Measurements from ENCODE around the gene GSTM5. TPM values are rescaled to one million over a fixed set of nuclear protein-coding genes. Genes with fewer than 3 reads are reported as not detected.
"Not testable (repeated sequence)": the region's sequence is repeated elsewhere in the genome, so short reads cannot be mapped to it uniquely, and the experiment has no call there.

The GSTM5 gene
- total RNA-seq, 1 donor from 2014 or later: 0.20 TPM

GRCh38 chr1:109704173-109704572 lies 7.9 kb upstream of the GSTM5 start:
- H3K4me3 Mint-ChIP-seq (ENCODE audit: unreplicated experiment): no peak overlapping the region
- no peak for TF ChIP-seq CTCF (IDR thresholded peaks at IDR 0.05; ENCODE audit: partially characterized antibody, unreplicated experiment)
- H3K4me1 Mint-ChIP-seq (ENCODE audit: low read depth, unreplicated experiment): no peaks in the 10 kb centered on the region
- peaks cover 16% of the 10 kb centered on the region for H3K36me3 Mint-ChIP-seq (ENCODE audit: unreplicated experiment)
- H3K27me3 Mint-ChIP-seq (ENCODE audit: unreplicated experiment): peaks cover 5% of the 10 kb centered on the region
- no peak overlapping the region for H3K27ac Mint-ChIP-seq (ENCODE audit: unreplicated experiment)
- no peak for DNase-seq
- H3K9me3 Mint-ChIP-seq (ENCODE audit: unreplicated experiment): peaks cover 3% of the 10 kb centered on the region

GRCh38 chr1:109705411-109705810 lies 6.6 kb upstream of the GSTM5 start:
- Mint-ChIP-seq H3K4me3 (ENCODE audit: unreplicated experiment) (no peak overlapping the region), H3K27me3 (ENCODE audit: unreplicated experiment) (peaks cover 6% of the 10 kb centered on the region), H3K4me1 (ENCODE audit: low read depth, unreplicated experiment) (no peaks in the 10 kb centered on the region), H3K36me3 (ENCODE audit: unreplicated experiment) (peaks cover 20% of the 10 kb centered on the region), H3K9me3 (ENCODE audit: unreplicated experiment) (peaks cover 6% of the 10 kb centered on the region), H3K27ac (ENCODE audit: unreplicated experiment) (no peak overlapping the region)
- TF ChIP-seq CTCF (IDR thresholded peaks at IDR 0.05; ENCODE audit: partially characterized antibody, unreplicated experiment): no peak
- DNase-seq: no peak

- not testable (repeated sequence) for H3K27ac Mint-ChIP-seq (ENCODE audit: unreplicated experiment); H3K9me3 Mint-ChIP-seq (ENCODE audit: unreplicated experiment); H3K27me3 Mint-ChIP-seq (ENCODE audit: unreplicated experiment); DNase-seq; H3K4me3 Mint-ChIP-seq (ENCODE audit: unreplicated experiment); H3K4me1 Mint-ChIP-seq (ENCODE audit: low read depth, unreplicated experiment)
- peaks cover 14% of the 10 kb centered on the region for H3K36me3 Mint-ChIP-seq (ENCODE audit: unreplicated experiment)
Observed at GRCh38 chr1:109708949-109709348, 3.1 kb upstream of the GSTM5 start.

GRCh38 chr1:109709822-109710221 lies 2.2 kb upstream of the GSTM5 start:
- H3K27ac Mint-ChIP-seq (ENCODE audit: unreplicated experiment); H3K4me1 Mint-ChIP-seq (ENCODE audit: low read depth, unreplicated experiment); H3K4me3 Mint-ChIP-seq (ENCODE audit: unreplicated experiment); H3K9me3 Mint-ChIP-seq (ENCODE audit: unreplicated experiment); DNase-seq: not testable (repeated sequence)
- Mint-ChIP-seq H3K27me3 (ENCODE audit: unreplicated experiment) (peaks cover 10% of the 10 kb centered on the region), H3K36me3 (ENCODE audit: unreplicated experiment) (peaks cover 14% of the 10 kb centered on the region)

GRCh38 chr1:109712321-109712864 lies 342 bp downstream of the GSTM5 start:
- Mint-ChIP-seq H3K36me3 (ENCODE audit: unreplicated experiment) (peaks cover 14% of the 10 kb centered on the region), H3K4me1 (ENCODE audit: low read depth, unreplicated experiment) (no peaks in the 10 kb centered on the region), H3K27me3 (ENCODE audit: unreplicated experiment) (peaks cover 12% of the 10 kb centered on the region), H3K27ac (ENCODE audit: unreplicated experiment) (no peak overlapping the region), H3K4me3 (ENCODE audit: unreplicated experiment) (peak overlapping the region; percentile 15), H3K9me3 (ENCODE audit: unreplicated experiment) (peaks cover 9% of the 10 kb centered on the region)
- TF ChIP-seq CTCF (IDR thresholded peaks at IDR 0.05; ENCODE audit: partially characterized antibody, unreplicated experiment): no peak
- no peak for DNase-seq

- peaks cover 11% of the 10 kb centered on the region for H3K36me3 Mint-ChIP-seq (ENCODE audit: unreplicated experiment)
- H3K27me3 Mint-ChIP-seq (ENCODE audit: unreplicated experiment): peaks cover 12% of the 10 kb centered on the region
- H3K4me1 Mint-ChIP-seq (ENCODE audit: low read depth, unreplicated experiment): no peaks in the 10 kb centered on the region
- no peak overlapping the region for H3K27ac Mint-ChIP-seq (ENCODE audit: unreplicated experiment)
- no peak for TF ChIP-seq CTCF (IDR thresholded peaks at IDR 0.05; ENCODE audit: partially characterized antibody, unreplicated experiment)
- no peak for DNase-seq
- no peak overlapping the region for H3K4me3 Mint-ChIP-seq (ENCODE audit: unreplicated experiment)
- peaks cover 6% of the 10 kb centered on the region for H3K9me3 Mint-ChIP-seq (ENCODE audit: unreplicated experiment)
Observed at GRCh38 chr1:109713636-109714035, 1.6 kb downstream of the GSTM5 start.

All from glutamatergic neuron (in vitro differentiated cells).